ENCODE results near the gene APOA4. TPM values are rescaled to one million over a fixed set of nuclear protein-coding genes. Genes with fewer than 3 reads are reported as not detected.
A peak's percentile ranks its signal among the peaks of the same experiment; 100 is the strongest.

Gene APOA4
- total and polyA plus RNA-seq, 5 donors = 0.05 TPM; not detected in 4

DNA sequence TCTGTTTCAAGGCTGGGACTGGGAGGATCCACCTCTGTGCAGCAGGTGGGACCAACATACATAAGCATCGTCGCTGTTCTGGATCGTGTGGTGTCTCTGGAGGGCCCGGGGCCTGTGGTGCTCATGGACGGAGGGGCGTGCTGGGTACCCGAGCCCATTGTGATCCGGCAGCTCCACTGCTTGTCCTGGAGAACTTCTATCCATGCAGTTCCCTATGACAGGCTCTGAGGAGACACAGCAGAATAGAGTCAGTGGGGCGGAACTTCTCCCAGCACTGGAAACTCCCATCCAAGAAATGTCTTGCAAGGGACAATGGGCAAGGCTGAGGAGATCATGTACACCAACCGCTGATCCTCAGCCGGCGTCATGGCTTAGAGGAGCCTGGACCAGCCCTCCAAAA, 26.0 kb upstream of the APOA4 start:
- no peak overlapping the region for H3K4me3 ChIP-seq (ENCODE audit: low read length)
- intact Hi-C loops (cut with DNase I) = no loop called here
- H3K27ac ChIP-seq (ENCODE audit: low read length) = no peak overlapping the region
- 97% methylated on average over 12 of the region's 12 CpGs for WGBS
- peaks cover 9% of the 10 kb centered on the region for H3K4me1 ChIP-seq (ENCODE audit: control insufficient read depth, insufficient read depth, low read length)
- ATAC-seq (no peak), DNase-seq (peak in 1 of 3 donors; percentile 48)
- no peaks in the 10 kb centered on the region for H3K27me3 ChIP-seq (ENCODE audit: control insufficient read depth, insufficient read depth)
- H3K9me3 ChIP-seq (ENCODE audit: control insufficient read depth, low read length) = no peaks in the 10 kb centered on the region

DNA sequence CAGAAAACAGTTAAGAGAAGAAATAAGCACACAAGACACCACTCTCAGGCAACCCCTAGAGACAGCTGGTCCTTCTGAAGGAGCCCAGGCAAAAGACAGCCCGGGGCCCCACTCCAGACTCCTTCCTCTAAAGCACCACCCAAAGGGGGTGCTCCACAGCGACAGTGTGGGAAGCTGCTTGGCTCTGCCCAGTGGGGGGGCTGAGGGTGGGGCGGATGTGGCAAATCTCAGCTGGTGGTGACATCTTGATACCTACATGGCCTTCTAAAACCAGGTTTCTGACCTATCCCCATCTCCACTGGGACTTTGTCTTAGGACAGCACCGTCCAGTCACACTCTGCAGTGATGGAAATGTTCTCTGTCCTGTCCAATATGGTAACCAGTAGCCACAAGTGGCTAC, 24.5 kb upstream of the APOA4 start:
- H3K4me3 ChIP-seq (ENCODE audit: low read length) = no peak overlapping the region
- no peak overlapping the region for H3K27ac ChIP-seq (ENCODE audit: low read length)
- ATAC-seq (no peak), DNase-seq (no peak)
- peaks cover 2% of the 10 kb centered on the region for H3K4me1 ChIP-seq (ENCODE audit: control insufficient read depth, insufficient read depth, low read length)
- no peaks in the 10 kb centered on the region for H3K9me3 ChIP-seq (ENCODE audit: control insufficient read depth, low read length)
- H3K27me3 ChIP-seq (ENCODE audit: control insufficient read depth, insufficient read depth) = no peaks in the 10 kb centered on the region
- 96% methylated on average over 4 of the region's 4 CpGs for WGBS
- intact Hi-C loops (cut with DNase I) = no loop called here

DNA sequence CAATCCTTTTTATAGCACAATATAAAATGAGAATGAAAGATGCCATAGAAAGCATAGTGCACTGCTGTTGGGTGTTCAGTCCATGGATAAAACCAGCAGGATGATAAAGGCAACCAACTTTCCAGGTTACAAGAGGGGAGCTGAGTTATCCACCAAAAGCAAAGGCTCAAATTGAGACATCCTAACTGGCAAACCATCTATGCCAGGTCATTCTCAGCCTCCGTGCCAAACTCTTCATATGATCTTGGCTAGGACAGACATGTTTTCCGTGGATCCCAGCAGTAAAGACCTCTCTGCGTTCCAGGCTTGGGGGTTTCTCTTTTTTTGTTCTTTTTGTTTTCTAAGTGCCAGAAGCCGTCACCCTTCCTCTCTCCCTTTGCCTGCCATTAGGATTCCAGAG, 21.6 kb upstream of the APOA4 start:
- DNase-seq (no peak), ATAC-seq (no peak)
- no peak overlapping the region for H3K4me3 ChIP-seq (ENCODE audit: low read length)
- no peak overlapping the region for H3K27ac ChIP-seq (ENCODE audit: low read length)
- H3K4me1 ChIP-seq (ENCODE audit: control insufficient read depth, insufficient read depth, low read length) = no peaks in the 10 kb centered on the region
- H3K9me3 ChIP-seq (ENCODE audit: control insufficient read depth, low read length) = no peaks in the 10 kb centered on the region
- intact Hi-C loops (cut with DNase I) = no loop called here
- WGBS = 68% methylated on average over 4 of the region's 4 CpGs
- no peaks in the 10 kb centered on the region for H3K27me3 ChIP-seq (ENCODE audit: control insufficient read depth, insufficient read depth)

DNA sequence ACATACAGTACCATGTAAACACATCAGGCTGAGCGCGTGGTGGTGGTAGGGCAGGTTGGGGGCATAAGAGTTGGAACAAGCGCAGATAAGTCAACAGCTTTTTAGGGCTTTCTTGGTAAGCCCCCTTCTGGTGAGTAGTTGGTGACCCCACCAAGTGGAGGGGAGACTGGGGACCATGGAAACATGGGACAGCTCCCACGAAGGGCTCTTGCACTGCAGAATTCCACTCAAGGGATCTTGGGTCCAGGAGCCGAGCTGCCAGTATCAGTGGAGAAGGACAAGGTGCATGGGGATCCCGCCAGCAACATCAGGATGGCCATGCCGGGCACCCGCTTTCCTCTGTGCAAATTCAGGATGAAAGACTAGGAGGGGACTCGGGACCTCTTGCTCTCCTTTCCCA, 20.6 kb upstream of the APOA4 start:
- no peaks in the 10 kb centered on the region for H3K4me1 ChIP-seq (ENCODE audit: control insufficient read depth, insufficient read depth, low read length)
- ATAC-seq (no peak), DNase-seq (no peak)
- H3K27me3 ChIP-seq (ENCODE audit: control insufficient read depth, insufficient read depth) = no peaks in the 10 kb centered on the region
- WGBS = 92% methylated on average over 9 of the region's 9 CpGs
- H3K4me3 ChIP-seq (ENCODE audit: low read length) = no peak overlapping the region
- H3K9me3 ChIP-seq (ENCODE audit: control insufficient read depth, low read length) = no peaks in the 10 kb centered on the region
- intact Hi-C loops (cut with DNase I) = no loop called here
- H3K27ac ChIP-seq (ENCODE audit: low read length) = no peak overlapping the region

DNA sequence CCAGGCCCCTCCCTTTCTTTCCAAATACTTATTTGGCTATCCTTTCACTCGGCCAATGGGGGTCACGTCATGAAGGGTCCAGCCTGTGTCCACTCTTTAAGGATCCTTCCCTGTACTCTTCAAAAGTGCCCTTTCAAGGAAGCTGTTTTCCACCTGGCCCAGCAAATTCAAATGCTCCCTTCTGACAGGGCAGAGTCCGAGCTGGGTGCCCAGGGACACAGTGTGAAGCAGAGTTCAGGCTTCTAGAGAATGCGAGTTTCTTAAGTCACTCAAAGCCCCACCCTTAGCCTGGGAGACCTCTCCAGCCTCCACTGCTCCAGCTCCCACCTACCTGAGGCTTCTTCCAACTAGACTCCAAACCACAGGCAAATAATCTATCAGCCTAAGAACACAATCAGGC, 19.8 kb upstream of the APOA4 start:
- Histone ChIP-seq H3K4me3 (ENCODE audit: low read length) (no peak overlapping the region), H3K4me1 (ENCODE audit: control insufficient read depth, insufficient read depth, low read length) (no peaks in the 10 kb centered on the region), H3K9me3 (ENCODE audit: control insufficient read depth, low read length) (no peaks in the 10 kb centered on the region), H3K27ac (ENCODE audit: low read length) (no peak overlapping the region), H3K27me3 (ENCODE audit: control insufficient read depth, insufficient read depth) (no peaks in the 10 kb centered on the region)
- peak in 1 of 2 donors; percentile 24 for ATAC-seq
- intact Hi-C loops (cut with DNase I) = no loop called here
- DNase-seq = no peak
- WGBS = 79% methylated on average over 4 of the region's 4 CpGs

DNA sequence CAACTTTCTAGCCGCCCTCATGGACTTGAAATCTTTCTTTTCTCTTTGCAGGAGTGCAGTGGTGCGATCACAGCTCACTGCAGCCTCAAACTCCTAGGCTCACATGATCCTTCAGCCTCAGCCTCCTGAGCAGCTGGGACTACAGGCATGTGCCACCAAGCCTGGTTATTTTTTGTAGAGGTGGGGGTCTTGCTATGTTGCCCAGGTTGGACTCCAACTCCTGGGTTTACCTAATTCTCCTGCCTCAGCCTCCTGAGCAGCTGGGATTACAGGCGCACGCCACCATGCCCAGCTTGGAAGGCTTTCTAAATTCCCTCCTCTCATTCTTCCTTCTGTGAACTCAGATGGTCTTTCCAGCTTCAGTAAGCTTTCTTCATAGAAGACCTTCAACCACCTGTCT, 19.0 kb upstream of the APOA4 start:
- 99% methylated on average over 4 of the region's 4 CpGs for WGBS
- intact Hi-C loops (cut with DNase I) = no loop called here
- Histone ChIP-seq H3K27me3 (ENCODE audit: control insufficient read depth, insufficient read depth) (no peaks in the 10 kb centered on the region), H3K9me3 (ENCODE audit: control insufficient read depth, low read length) (no peaks in the 10 kb centered on the region), H3K27ac (ENCODE audit: low read length) (no peak overlapping the region), H3K4me3 (ENCODE audit: low read length) (no peak overlapping the region), H3K4me1 (ENCODE audit: control insufficient read depth, insufficient read depth, low read length) (peaks cover under 1% of the 10 kb centered on the region)
- ATAC-seq = no peak
- no peak for DNase-seq

DNA sequence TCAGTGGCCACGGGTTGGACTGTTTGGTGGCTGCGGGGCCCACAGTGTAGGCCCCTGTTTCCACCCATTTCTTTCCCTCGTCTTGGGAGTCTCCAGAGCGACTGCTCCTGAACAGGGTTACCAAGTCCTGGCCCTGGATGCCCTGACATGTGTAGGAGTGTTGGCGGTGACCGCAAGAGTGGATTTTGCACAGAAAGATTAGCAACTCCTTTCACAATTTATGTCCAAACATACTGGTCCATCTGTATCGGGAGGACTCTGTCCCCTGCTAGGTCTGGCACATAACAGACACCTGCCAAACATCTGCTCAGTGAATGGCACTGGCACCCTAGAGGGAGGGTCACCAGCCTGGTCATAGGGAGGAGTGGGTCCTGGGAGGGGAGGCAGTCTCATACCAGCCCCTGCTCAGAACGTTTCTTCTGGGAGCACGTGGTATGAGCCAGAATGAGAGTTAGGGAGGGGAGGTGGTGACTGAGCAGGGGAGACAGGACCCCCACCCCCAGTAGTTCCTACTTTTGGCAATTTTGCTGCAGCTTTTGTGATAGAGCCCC, 17.7 kb upstream of the APOA4 start:
- WGBS = 63% methylated on average over 9 of the region's 9 CpGs
- DNase-seq (peak in 1 of 3 donors; percentile 52), ATAC-seq (no peak)
- H3K4me3 ChIP-seq (ENCODE audit: low read length) = no peak overlapping the region
- peaks cover 3% of the 10 kb centered on the region for H3K4me1 ChIP-seq (ENCODE audit: control insufficient read depth, insufficient read depth, low read length)
- H3K27ac ChIP-seq (ENCODE audit: low read length) = no peak overlapping the region
- intact Hi-C loops (cut with DNase I) = no loop called here
- H3K9me3 ChIP-seq (ENCODE audit: control insufficient read depth, low read length) = no peaks in the 10 kb centered on the region
- H3K27me3 ChIP-seq (ENCODE audit: control insufficient read depth, insufficient read depth) = no peaks in the 10 kb centered on the region

DNA sequence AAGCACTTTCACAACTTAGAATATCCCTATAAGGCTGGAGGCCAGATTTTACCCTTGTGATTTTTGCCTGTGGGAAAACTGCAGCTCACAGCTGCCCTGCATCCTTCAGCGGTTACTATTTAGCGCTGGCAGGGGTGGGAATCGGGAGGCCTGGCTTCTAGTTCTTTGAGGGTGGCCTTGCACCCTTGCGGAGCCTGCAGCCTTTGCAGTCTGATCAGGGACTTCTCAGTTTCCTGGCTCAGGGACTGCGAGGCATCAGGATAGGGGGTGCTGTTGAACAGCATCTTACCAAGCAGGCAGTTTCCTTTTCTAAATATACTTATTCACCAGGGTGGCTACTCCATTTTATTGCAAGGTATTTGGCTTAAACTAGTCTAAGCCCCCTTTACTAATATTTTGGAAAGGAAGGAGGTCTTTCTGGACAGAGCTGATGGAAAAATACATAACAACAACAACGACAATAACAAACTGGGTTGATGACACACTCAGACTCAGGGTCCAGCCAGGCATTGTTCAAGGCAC, 17.2 kb upstream of the APOA4 start:
- peaks cover 3% of the 10 kb centered on the region for H3K4me1 ChIP-seq (ENCODE audit: control insufficient read depth, insufficient read depth, low read length)
- 49% methylated on average over 6 of the region's 6 CpGs for WGBS

DNA sequence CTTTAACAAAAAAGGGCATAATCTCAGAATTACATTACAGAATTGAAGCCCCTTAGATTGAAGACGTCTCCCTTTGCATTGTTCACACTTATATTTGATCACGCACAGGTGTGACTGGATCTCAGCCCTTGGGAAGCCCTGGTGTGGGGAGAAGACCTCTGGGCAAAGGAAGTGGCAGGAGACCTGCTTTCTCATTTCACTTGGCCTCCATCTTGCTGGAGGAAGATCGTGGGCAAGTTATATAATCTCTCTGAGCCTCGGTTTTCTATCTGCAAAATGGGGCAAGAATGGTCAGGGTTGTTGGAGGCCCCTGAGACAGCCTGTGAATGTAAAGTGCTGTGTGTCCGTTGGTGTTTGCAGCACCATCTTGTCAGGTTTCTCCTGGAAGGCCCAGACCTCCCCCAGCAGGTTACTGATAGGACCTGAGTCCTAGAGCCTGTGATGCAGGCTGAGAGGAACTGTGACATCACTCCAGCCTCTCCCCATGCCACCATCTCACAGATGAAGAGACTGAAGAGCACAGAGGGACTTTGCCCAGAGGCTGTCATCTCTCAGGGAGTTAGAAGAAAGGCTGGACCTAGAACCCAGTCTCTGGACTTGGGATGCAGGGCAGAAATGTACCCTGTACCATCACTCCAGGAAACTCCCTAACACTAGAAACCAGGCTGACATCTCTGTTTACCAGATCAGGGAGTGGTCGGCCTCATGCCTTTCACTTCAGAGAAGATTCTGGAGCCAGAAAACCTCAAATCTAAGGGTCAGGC, 15.4 kb upstream of the APOA4 start:
- Histone ChIP-seq H3K4me3 (ENCODE audit: low read length) (no peak overlapping the region), H3K4me1 (ENCODE audit: control insufficient read depth, insufficient read depth, low read length) (peaks cover 3% of the 10 kb centered on the region), H3K27ac (ENCODE audit: low read length) (no peak overlapping the region), H3K9me3 (ENCODE audit: control insufficient read depth, low read length) (no peaks in the 10 kb centered on the region), H3K27me3 (ENCODE audit: control insufficient read depth, insufficient read depth) (no peaks in the 10 kb centered on the region)
- intact Hi-C loops (cut with DNase I) = loop anchor here in 3 of 4 donors (5.0 kb wide), 1 partner anchor 46 kb away; the partner anchor contains the start of gene APOA5 (in 3 of the 3)
- DNase-seq (peak in 1 of 3 donors; percentile 22), ATAC-seq (no peak)
- 91% methylated on average over 6 of the region's 6 CpGs for WGBS

More for the DNA sequence above, 17.2 kb upstream of the APOA4 start:
- no peaks in the 10 kb centered on the region for H3K27me3 ChIP-seq (ENCODE audit: control insufficient read depth, insufficient read depth)
- ATAC-seq (no peak), DNase-seq (peak; percentile 45 to 77 (median 75))
- H3K4me3 ChIP-seq (ENCODE audit: low read length) = no peak overlapping the region
- no peaks in the 10 kb centered on the region for H3K9me3 ChIP-seq (ENCODE audit: control insufficient read depth, low read length)
- intact Hi-C loops (cut with DNase I) = no loop called here
- H3K27ac ChIP-seq (ENCODE audit: low read length) = no peak overlapping the region

DNA sequence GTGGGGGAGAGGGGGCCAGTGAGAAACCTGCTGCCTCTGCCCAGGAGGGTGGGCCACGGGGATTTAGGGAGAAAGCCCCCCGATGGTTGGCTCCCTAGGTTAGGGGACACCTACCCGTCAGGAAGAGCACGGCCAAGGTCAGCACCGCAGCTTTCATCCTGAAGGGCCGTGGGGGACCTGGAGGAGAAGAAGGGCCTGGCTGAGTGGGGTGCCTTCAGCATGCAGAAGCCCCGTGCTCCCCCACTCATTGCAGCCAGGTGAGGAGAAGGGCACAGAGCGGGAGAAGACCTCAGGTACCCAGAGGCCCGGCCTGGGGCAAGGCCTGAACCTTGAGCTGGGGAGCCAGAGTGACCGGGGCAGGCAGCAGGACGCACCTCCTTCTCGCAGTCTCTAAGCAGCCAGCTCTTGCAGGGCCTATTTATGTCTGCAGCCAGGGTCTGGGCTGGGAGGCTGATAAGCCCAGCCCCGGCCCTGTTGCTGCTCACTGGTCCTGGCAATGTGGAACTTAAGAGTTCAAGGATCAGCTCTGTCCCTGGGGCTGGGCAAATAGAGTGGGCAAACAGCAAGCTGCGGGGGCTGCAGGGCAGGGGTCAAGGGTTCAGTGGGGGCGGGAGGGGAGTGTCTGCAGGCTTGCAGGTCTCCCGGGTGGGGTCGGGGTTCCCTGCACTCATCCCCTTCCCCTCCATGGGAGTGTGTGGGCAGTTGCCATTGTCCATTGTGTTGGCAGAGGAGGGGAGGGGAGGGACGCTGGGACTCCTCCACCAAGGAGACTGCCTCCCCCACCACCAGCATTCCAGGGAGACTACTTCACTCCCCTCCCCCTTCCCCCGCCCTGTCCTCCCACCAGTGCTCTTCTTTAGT, 14.4 kb upstream of the APOA4 start, which contains the start of gene APOA1:
Gene APOA1, minus strand, starts transcription at position 392 of the 861 bp plus-strand sequence. Its CDS starts 235 bp downstream, at position 157.
- intact Hi-C loops (cut with DNase I) = loop anchor here in 3 of 4 donors (5.0 kb wide), 1 partner anchor 45 kb away; the partner anchor contains the start of gene APOA5 (in 3 of the 3)
- Histone ChIP-seq H3K9me3 (ENCODE audit: control insufficient read depth, low read length) (no peaks in the 10 kb centered on the region), H3K4me3 (ENCODE audit: low read length) (no peak within 1 kb of the TSS), H3K4me1 (ENCODE audit: control insufficient read depth, insufficient read depth, low read length) (peaks cover 3% of the 10 kb centered on the region), H3K27ac (ENCODE audit: low read length) (peak within 1 kb of the TSS; percentile 40), H3K27me3 (ENCODE audit: control insufficient read depth, insufficient read depth) (no peaks in the 10 kb centered on the region)
- 52% methylated on average over 19 of the region's 19 CpGs for WGBS
- DNase-seq = peak in 1 of 3 donors; percentile 62
- peak in 1 of 2 donors; percentile 2 for ATAC-seq

Data from right cardiac atrium (tissue), 5 donors.